Right ventricle myocardium superior (tissue), 1 donor: Measurements from ENCODE around the gene DMWD. TPM values are rescaled to one million over a fixed set of nuclear protein-coding genes. Genes with fewer than 3 reads are reported as not detected.
"Not testable (repeated sequence)": the region's sequence is repeated elsewhere in the genome, so short reads cannot be mapped to it uniquely, and the experiment has no call there.

Experiments used
- ATAC-seq: fragments of 200-7000 bp; cut with Tn5 transposase; one replicate; pipeline ENCODE4 v1.9.1; 2020; ENCODE audit warnings: mild to moderate bottlenecking; ENCODE audit not compliant: poor library complexity
- DNase-seq: peaks from one replicate; pipeline ENCODE4 v3.0.0-alpha.2; 2020
- intact Hi-C: fragments of 100-400 bp; cut with DNase I; formaldehyde crosslinking; loops from one replicate; pipeline ENCODE4 v1.11.2; 2022
- total RNA-seq: library from RNA; stranded (reverse); fragmentation: NEBNext Ultra II Directional; extraction: Animal tissue kit (Norgen Biotek cat#: 25700); gene quantifications from one replicate; pipeline ENCODE4 v1.2.1, GENCODE V29; 2021
- donor health status: DM: no; HTN: yes; CAD: no; lungs with severe emphysema.

The DMWD gene
- total RNA-seq, 1 donor from 2014 or later, result 57.2 TPM

DNA sequence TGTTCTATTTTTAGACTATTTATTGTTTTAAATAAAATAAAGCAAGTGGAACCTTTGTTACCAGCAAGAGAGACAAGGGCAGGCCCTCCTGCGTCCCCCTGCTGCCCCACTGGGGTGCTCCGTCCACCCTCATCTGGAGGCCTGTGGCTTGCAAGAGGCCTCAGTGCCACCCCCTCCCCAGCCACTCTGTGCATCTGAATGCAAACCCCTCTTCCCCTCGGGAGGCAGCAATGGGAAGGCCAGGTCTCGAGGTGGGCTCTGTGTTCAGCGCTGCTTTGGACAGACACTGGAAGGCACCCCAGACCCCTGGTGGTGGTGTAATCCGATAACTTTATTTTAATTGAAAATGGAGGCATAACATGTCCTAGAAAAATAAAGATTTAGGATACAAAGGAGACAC, 28.2 kb downstream of the DMWD start:
- DNase-seq (no peak), ATAC-seq (no peak)
- intact Hi-C loops, result no loop called here

DNA sequence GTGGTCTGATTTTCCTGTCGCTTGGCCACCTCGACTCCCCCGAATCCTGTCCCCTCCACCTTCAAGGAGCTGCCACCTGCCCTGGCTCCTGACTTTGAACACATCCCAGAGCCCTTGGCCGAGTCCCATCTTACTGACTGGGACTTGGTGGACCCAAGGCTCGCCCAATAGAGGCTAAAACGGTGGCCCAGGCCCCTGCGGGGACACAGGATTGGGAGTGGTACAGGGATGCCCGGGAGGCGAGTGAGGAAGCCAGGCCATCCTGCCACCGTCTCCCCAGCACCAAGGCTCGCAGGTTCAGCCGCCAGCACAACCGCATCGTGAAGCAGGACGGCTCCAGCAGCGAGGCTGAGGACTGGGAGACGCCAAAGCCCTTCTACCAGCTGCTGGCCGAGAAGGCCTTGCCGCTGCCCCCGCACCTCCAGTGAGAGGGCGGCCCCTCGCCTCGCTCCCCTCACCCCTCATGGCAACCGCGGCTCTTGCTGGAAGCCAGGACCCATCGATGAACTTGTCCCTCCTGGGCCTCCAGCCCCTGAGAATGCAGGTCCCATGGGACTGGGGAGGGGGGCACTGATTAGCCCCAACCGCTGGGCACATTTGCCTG, 28.9 kb downstream of the DMWD start:
- DNase-seq (no peak), ATAC-seq (no peak)
- intact Hi-C loops, result no loop called here

DNA sequence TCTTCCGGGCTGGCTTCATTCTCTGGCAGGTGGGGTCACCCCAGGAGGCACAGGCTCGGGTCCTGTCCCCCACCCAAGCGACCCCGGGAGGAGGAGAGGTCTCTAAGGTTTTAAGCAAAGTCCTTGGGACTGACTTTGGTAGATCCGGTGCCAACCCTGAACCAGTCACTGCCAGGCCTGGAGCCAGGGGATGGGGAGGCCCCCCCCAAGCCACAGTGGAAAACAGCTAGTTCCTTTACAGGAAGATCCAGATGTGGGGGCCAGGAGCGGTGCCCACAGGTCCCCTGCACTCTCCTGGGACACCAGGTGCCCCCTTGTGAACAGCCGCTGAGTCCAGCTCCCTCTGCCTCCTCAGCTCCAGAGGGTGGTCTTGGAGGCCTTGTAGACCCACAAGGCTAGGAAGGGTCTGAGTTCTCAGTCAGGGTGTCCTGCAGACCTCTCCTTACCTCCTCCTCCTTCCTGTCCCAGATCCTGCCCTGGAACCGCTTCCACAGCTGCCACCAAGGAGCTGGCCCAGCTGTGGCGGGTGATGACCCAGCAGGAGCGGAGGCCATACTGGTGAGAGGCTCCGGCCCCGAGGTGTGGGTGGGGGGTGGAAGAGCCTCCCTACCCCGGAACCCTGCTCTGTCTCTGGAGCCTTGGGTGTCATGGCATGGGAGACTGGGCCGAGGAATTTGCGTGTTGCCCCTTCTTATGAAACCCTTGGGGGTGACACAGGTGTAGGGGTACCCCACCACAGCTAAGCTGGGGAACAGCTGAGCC, 29.6 kb downstream of the DMWD start:
- DNase-seq (no peak), ATAC-seq (no peak)
- intact Hi-C loops, result no loop called here

DNA sequence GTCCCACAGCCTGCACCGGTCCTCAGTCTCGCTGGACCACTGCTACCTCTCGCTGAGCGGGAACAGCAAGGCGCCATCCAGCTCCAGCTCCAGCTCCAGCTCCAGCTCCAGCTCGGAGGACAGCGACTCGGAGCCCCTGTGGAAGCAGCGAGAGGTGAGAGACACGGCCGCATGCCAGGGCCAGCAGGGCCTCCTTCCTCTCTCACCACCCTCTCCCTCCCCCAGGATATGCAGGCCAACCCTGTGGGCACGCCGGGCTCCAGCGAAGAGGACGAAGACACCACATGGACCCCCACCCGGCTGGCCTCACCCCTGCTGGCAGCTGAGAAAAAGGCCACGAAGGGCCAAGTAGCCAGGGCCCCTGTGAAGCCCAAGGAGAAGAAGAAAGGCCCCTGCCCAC, 30.9 kb downstream of the DMWD start:
- ATAC-seq (no peak), DNase-seq (no peak)
- intact Hi-C loops, result no loop called here

DNA sequence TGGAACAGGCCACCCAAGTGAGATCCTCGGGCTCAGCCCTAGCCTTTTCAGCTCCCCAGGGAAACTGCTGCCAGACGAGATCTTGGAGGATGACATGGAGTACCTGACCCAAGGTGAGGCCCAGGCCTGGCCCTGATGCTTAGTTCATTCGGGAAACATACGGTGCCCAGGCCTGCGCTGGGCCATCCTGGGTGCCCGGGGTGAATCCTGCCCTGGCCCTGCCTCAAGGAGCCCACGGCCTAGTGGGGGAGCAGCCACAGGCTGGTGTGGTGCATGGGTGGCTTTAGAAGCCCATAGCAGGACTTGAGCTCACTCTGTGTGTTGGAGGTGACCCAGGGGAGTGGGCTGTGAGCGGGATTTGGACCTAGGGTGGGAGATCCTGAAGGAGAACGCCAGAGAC, 33.7 kb downstream of the DMWD start:
- intact Hi-C loops, result no loop called here
- no peak for ATAC-seq
- no peak for DNase-seq

DNA sequence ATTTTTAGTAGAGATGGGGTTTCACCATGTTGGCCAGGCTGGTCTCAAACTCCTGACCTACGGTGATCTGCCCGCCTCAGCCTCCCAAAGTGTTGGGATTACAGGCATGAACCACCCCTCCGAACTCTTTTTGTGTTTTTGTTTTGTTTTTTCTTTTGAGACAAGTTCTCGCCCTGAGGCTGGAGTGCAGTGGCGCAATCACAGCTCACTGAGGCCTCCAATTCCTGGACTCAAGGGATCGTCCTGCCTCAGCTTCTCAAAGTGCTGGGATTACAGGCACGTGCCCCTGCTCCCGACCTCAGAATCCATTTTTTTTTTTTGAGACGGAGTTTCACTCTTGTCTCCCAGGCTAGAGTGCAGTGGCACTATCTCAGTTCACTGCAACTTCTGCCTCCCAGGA, 35.0 kb downstream of the DMWD start:
- intact Hi-C loops, result no loop called here
- DNase-seq (no peak), ATAC-seq (no peak)

DNA sequence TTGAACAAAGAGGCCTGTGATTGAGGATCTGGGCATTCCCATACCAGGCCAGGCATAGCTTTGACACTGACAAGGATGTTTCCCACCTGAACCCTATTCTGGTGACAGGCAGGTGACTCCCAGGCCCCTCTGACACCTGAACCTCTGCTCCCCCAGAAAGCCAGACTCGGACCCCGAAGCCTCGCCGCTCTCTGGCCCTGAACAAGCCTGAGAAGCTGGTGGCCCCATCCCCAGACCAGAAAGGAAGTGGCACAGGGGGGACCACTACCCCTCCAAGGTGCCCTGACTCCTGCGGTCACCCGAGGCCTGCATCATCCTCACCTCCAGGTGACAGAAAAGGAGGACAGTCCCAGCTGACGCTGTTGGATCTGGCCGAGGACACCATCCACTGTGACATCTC, 38.3 kb downstream of the DMWD start:
- DNase-seq (no peak), ATAC-seq (no peak)
- intact Hi-C loops, result no loop called here

DNA sequence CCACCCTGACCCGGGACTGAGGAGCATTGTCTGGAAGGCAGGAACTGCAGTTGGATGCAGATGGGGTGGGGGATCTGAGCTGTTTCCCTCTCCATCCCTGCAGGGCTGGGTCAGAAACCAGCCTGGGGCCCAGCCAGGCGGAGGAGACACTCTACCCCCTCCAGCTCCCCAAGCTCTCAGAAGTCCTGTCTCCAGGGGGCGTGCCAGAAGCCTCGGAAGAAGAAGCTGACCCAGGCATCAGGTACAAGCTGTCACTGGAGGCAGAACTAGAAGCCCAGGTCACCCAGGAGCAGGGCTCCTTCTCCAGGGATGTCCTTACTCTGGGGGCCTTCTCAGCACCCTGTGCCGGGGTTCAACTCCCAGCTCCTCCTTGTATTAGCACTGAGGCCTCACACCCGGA, 39.1 kb downstream of the DMWD start:
- intact Hi-C loops, result no loop called here
- DNase-seq (no peak), ATAC-seq (no peak)

DNA sequence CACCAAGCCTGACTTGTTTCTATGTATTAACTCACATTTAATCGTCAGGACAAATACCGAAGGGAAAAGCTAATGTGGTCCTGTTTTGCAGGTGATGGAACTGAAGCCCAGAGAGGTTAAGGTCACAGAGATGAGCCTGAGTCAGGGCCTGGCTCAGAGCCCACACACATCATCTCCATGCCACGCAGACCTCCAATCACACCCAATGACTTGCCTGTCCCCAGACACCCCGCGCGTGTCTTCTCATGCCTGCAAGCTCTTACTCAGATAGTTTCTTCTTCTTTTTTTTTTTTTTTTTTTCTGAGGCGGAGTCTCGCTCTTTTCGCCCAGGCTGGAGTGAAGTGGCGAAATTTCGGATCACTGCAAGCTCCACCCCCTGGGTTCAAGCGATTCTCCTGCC, 40.0 kb downstream of the DMWD start:
- no peak for ATAC-seq
- no peak for DNase-seq
- intact Hi-C loops, result no loop called here

DNA sequence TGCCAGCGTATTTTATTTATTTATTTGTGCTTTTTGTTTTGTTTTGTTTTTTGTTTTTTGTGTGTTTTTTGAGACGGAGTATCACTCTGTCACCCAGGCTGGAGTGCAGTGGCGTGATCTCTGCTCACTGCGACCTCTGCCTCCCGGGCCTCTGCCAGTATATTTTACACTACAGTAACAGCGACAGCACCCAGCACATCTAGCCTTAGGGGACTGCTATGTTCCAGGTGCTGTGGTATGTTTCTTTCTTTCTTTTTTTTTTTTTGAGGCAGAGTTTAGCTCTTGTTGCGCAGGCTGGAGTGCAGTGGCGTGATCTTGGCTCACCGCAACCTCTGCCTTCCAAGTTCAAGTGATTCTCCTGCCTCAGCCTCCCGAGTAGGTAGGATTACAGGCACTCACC, 41.2 kb downstream of the DMWD start:
- DNase-seq, intact Hi-C loops, ATAC-seq: not testable (repeated sequence)

DNA sequence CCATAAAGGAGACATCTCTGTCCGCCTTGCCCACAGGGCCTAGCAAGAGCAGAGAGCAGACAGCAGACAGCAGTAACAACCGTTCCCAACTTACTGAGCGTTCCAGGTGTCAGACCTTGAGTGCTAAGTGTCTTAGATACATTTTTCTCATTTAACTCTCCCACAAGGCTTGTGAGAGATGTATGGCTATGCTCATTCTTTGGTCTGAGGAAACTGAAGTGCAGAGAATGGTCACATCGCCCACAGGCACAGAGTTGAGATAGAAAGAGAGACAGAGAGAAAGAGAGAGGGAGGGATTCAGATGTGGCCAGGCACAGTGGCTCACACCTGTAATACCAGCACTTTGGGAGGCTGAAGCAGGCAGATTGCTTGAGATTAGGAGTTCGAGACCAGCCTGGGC, 45.1 kb downstream of the DMWD start:
- ATAC-seq, result no peak
- DNase-seq, result no peak
- intact Hi-C loops, result no loop called here

DNA sequence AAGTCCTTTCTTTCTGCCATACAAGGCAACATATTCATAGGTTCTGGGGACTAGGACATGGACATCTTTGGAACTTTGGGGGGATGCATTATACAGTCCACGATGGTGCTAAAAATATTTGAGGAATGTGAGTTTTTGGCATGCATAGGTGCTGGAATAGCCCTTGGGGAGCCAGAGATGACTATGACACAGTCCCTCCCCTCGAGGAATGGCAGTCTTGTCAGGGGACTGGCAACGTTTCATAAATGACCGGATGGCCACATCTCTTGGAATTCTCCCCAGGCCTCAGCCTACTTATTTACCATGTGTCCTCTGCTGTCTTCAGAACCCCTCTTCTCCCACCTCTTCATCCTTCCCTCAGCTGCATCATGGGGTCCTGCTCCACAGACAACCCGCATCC, 45.8 kb downstream of the DMWD start:
- no peak for ATAC-seq
- intact Hi-C loops, result no loop called here
- no peak for DNase-seq

DNA sequence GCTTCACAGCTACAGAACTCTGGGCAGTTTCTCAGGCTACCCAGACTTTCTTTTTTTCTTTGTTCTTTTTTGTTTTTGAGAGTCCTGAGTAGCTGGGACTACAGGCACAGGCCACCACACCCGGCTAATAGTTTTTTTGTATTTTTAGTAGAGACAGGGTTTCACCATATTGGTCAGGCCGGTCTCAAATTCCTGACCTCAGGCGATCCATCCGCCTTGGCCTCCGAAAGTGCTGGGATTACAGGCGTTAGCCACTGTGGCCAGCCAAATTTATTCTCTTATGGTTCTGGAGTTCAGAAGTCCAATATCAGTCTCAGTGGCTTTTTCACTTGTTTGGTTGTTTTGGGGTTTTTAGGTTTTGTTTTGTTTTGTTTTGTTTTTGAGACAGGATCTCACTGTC, 47.0 kb downstream of the DMWD start:
- intact Hi-C loops, result no loop called here
- DNase-seq (no peak), ATAC-seq (no peak)

DNA sequence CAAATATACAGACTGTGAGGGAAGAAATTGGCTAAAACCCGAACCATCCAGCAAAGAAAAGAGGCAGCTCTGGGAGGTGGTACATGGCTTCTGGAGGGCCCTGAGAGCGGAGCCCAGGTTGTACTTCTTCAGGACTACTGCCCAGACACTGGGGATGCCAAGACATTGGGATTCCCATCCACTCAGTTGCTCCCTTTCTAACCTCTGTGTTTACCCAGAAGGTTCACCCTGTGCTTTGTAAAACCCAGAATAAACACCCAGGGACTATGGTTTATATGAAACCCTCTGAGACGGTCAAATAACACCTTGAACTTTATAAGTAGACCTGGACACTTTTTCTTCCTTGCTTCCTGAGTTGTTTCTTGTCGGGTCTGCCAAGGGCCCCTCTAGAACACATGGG, 49.7 kb downstream of the DMWD start:
- intact Hi-C loops, result no loop called here
- no peak for DNase-seq

DNA sequence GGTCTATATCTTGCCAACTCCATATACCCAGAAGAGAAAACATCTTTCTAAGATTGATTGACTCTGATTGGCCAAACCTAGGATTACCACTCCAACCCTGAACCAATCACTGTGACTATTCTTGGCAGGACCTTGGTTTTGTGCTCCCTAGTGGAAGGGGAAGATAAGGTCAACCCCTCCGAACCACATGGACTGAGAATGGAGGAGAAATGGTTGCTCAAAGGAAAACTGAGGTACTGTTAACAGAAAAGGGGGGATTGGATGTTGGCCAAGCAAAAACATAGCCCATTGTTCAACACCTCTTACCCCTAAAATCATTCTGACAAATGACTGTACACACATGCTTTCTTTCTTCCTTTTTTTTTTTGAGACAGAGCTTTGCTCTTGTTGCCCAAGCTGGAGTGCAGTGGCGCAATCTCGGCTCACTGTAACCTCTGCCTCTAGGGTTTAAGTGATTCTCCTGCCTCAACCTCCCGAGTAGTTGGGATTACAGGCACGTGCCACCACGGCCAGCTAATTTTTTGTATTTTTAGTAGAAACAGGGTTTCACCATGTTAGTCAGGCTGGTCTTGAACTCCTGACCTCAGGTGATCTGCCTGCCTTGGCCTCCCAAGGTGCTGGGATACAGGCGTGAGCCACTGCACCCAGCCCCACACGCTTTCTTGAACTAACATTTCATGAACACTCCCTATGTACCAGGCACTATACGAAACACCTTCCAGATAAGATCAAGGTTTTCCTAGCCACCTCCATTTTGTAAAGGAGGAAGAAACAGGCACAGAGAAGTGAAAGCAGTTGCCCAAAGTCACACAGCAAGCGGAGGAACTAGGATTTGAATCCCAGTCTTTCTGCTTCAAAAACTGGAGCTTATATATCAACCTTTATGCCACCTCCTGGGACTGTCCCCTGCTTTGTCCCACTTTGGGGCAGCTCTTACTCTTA, 52.9 kb downstream of the DMWD start:
- no peak for DNase-seq
- intact Hi-C loops, result no loop called here
- ATAC-seq, result no peak

More for the DNA sequence above, 49.7 kb downstream of the DMWD start:
- no peak for ATAC-seq

DNA sequence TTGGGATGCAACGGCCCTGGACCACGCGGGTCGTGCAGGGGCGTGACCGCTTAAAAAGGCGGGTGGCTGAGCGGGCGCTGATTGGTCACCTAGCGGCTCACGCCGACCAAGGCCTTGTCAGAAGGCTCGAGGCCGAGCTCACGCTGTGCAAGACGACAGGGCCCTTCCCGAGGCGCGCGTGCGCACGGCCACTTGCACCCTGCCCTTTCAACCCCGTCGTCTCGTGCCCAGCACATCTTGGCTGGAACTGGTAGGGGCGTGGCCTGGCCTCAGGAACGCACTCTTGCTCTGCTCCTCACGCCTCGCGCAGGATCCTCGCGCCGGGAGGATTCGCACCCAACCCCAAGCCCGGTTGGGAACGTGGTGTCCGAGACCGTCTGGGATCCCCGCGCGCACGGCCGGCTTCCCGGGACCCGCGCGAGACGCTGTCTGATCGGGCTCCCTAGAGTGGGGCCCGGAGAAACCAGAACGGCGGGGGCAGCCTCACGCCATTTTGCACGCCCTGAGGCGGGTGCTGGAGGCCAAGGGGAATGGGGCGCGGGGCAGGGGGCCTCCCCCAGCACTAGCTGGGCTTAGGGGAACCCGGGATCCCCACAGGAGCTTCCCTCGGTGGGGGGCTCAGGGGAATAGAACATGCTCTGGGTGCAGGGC, 59.4 kb downstream of the DMWD start, which contains the start of gene MEIOSIN:
TSS of gene MEIOSIN (plus strand) at position 280 of the 651 bp plus-strand sequence. CDS start 1,938 bp downstream, outside the sequence.
- DNase-seq (no peak), ATAC-seq (no peak)
- intact Hi-C loops, result no loop called here
